PC-3 (cell line): ENCODE results near the gene ARHGEF17. TPM values are rescaled to one million over a fixed set of nuclear protein-coding genes. Genes with fewer than 3 reads are reported as not detected.

Source experiments
- ATAC-seq: fragments of 200-7000 bp; cut with Tn5 transposase; 2 replicates; pipeline ENCODE4 v1.9.1; 2020; ENCODE audit warnings: mild to moderate bottlenecking, moderate library complexity
- BruUV-seq: library from RNA; stranded (reverse); fragments of 400-500 nt; replicated peaks from 2 replicates; lab custom pipeline; 2021; lab: Mats Ljungman, UMichigan
- CTCF ChIA-PET: fragments of 300-600 bp; sonication (Branson Sonifier 250); formaldehyde crosslinking; loops from one replicate; lab custom pipeline; 2022; ENCODE audit warnings: antibody characterized with exemption; lab: Charles Lee
- POLR2A ChIA-PET: fragments of 300-600 bp; sonication (Branson Sonifier 250); formaldehyde crosslinking; loops from one replicate; lab custom pipeline; 2022; ENCODE audit warnings: antibody characterized with exemption; ENCODE audit not compliant: unreplicated experiment; lab: Charles Lee
- DNase-seq: peaks from one replicate; pipeline ENCODE4 v3.0.0-alpha.2; 2015
- H2AFZ ChIP-seq: fragments of 300-600 bp; sonication (generic); 2 replicates; pipeline ENCODE4 v1.6.0; 2016; ENCODE audit warnings: antibody characterized with exemption, low read length
- H3F3A ChIP-seq: fragments of 300-600 bp; sonication (generic); one replicate; pipeline ENCODE4 v1.6.0; 2017; ENCODE audit warnings: antibody characterized with exemption, low read length, control low read depth, mild to moderate bottlenecking; ENCODE audit not compliant: unreplicated experiment
- H3K27ac ChIP-seq: fragments of 300-600 bp; sonication (generic); 2 replicates; pipeline ENCODE4 v1.5.1; 2016; ENCODE audit warnings: mild to moderate bottlenecking, low read length
- H3K27me3 ChIP-seq: fragments of 300-600 bp; sonication (generic); 2 replicates; pipeline ENCODE4 v1.6.1; 2016; ENCODE audit warnings: low read length, mixed read lengths
- H3K36me3 ChIP-seq: fragments of 300-600 bp; sonication (generic); 2 replicates; pipeline ENCODE4 v1.6.1; 2016; ENCODE audit warnings: low read depth, mixed run types, low read length, mixed read lengths
- H3K4me1 ChIP-seq: fragments of 300-600 bp; sonication (generic); 2 replicates; pipeline ENCODE4 v1.5.1; 2016; ENCODE audit warnings: low read length; ENCODE audit not compliant: insufficient read depth
- H3K4me2 ChIP-seq: fragments of 300-600 bp; sonication (generic); 2 replicates; pipeline ENCODE4 v1.6.0; 2016; ENCODE audit warnings: low read length
- H3K4me3 ChIP-seq: fragments of 300-600 bp; sonication (generic); 2 replicates; pipeline ENCODE4 v1.5.1; 2016; ENCODE audit warnings: mild to moderate bottlenecking, low read length, mixed read lengths
- H3K79me2 ChIP-seq: fragments of 300-600 bp; sonication (generic); 2 replicates; pipeline ENCODE4 v1.6.1; 2017; ENCODE audit warnings: low read length, mixed read lengths
- H3K9ac ChIP-seq: fragments of 300-600 bp; sonication (generic); 2 replicates; pipeline ENCODE4 v1.6.0; 2016; ENCODE audit warnings: mild to moderate bottlenecking, low read length
- H3K9me2 ChIP-seq: fragments of 300-600 bp; sonication (generic); replicated peaks from 2 replicates; pipeline ENCODE4 v1.6.1; 2016; ENCODE audit warnings: mixed run types, low read length, mixed read lengths
- H3K9me3 ChIP-seq: fragments of 300-600 bp; sonication (generic); 2 replicates; pipeline ENCODE4 v1.6.1; 2016; ENCODE audit warnings: low read length, mixed read lengths
- H4K20me1 ChIP-seq: fragments of 300-600 bp; sonication (generic); 2 replicates; pipeline ENCODE4 v1.6.1; 2016; ENCODE audit warnings: low read length, mixed read lengths
- CTCF ChIP-seq: fragments of 300-600 bp; sonication (generic); conservative IDR thresholded peaks from 2 replicates; pipeline ENCODE4 v1.5.1; 2017; ENCODE audit warnings: antibody characterized with exemption, low read depth, mild to moderate bottlenecking, low read length
- EZH2 ChIP-seq: fragments of 300-600 bp; sonication (generic); IDR thresholded peaks from one replicate; pipeline ENCODE4 v1.6.1; 2017; ENCODE audit warnings: antibody characterized with exemption, mild to moderate bottlenecking, low read length; ENCODE audit not compliant: unreplicated experiment
- EZH2phosphoT487 ChIP-seq: fragments of 300-600 bp; sonication (generic); IDR thresholded peaks from 2 replicates; pipeline ENCODE4 v1.6.1; 2018; ENCODE audit warnings: mild to moderate bottlenecking, antibody characterized with exemption, low read length, borderline replicate concordance
- intact Hi-C: fragments of 100-400 bp; cut with micrococcal nuclease; formaldehyde crosslinking; loops from 2 replicates; pipeline ENCODE4 v1.9.0; 2023
- total RNA-seq: library from RNA; depleted of rRNA; stranded (reverse); fragments of >200 nt; gene quantifications from 2 replicates; pipeline ENCODE4 v1.2.3, GENCODE V29; 2014

The ARHGEF17 gene
- total RNA-seq, 1 experiment from 2014 or later: 6.2 TPM

GRCh38 chr11:73291781-73292524 lies 16.1 kb upstream of the ARHGEF17 start:
- H3K4me3 ChIP-seq: no peak overlapping the region
- H3K79me2 ChIP-seq: no peaks in the 10 kb centered on the region
- TF ChIP-seq CTCF: no peak
- TF ChIP-seq EZH2phosphoT487: no peak
- no peak for TF ChIP-seq EZH2
- peaks cover 21% of the 10 kb centered on the region for H3K4me1 ChIP-seq
- no TSS peak for BruUV-seq
- H3K9me2 ChIP-seq: no peaks in the 10 kb centered on the region
- H3K4me2 ChIP-seq: no peak overlapping the region
- no peak overlapping the region for H3K27ac ChIP-seq
- ChIA-PET POLR2A (no interaction called here), CTCF (no interaction called here)
- intact Hi-C loops: no loop called here
- no peaks in the 10 kb centered on the region for H3F3A ChIP-seq
- DNase-seq (no peak), ATAC-seq (no peak)
- H4K20me1 ChIP-seq: no peaks in the 10 kb centered on the region
- no peaks in the 10 kb centered on the region for H3K27me3 ChIP-seq
- H3K9me3 ChIP-seq: no peaks in the 10 kb centered on the region
- no peaks in the 10 kb centered on the region for H3K36me3 ChIP-seq
- no peak overlapping the region for H3K9ac ChIP-seq
- H2AFZ ChIP-seq: no peak overlapping the region

GRCh38 chr11:73292525-73292894 lies 15.6 kb upstream of the ARHGEF17 start:
- no peak overlapping the region for H3K9ac ChIP-seq
- no peaks in the 10 kb centered on the region for H3K27me3 ChIP-seq
- ATAC-seq: no peak
- H3K36me3 ChIP-seq: no peaks in the 10 kb centered on the region
- H3K9me2 ChIP-seq: no peaks in the 10 kb centered on the region
- H3K4me1 ChIP-seq: peaks cover 21% of the 10 kb centered on the region
- intact Hi-C loops: no loop called here
- H3K4me3 ChIP-seq: no peak overlapping the region
- no peak overlapping the region for H3K4me2 ChIP-seq
- H3K27ac ChIP-seq: no peak overlapping the region
- no peak overlapping the region for H2AFZ ChIP-seq
- ChIA-PET POLR2A (no interaction called here), CTCF (no interaction called here)
- H3K79me2 ChIP-seq: no peaks in the 10 kb centered on the region
- no peak for DNase-seq
- no peaks in the 10 kb centered on the region for H4K20me1 ChIP-seq
- no peaks in the 10 kb centered on the region for H3K9me3 ChIP-seq
- H3F3A ChIP-seq: no peaks in the 10 kb centered on the region
- no peak for TF ChIP-seq EZH2phosphoT487
- no peak for TF ChIP-seq EZH2
- no peak for TF ChIP-seq CTCF
- BruUV-seq: no TSS peak

GRCh38 chr11:73293356-73293936 lies 14.6 kb upstream of the ARHGEF17 start:
- Histone ChIP-seq H3K4me3 (no peak overlapping the region), H4K20me1 (no peaks in the 10 kb centered on the region), H3K27me3 (no peaks in the 10 kb centered on the region), H3K9me3 (no peaks in the 10 kb centered on the region), H3K4me1 (peaks cover 20% of the 10 kb centered on the region), H3F3A (no peaks in the 10 kb centered on the region), H3K9me2 (no peaks in the 10 kb centered on the region), H3K36me3 (no peaks in the 10 kb centered on the region), H3K9ac (no peak overlapping the region), H3K4me2 (no peak overlapping the region), H2AFZ (no peak overlapping the region), H3K27ac (no peak overlapping the region), H3K79me2 (no peaks in the 10 kb centered on the region)
- intact Hi-C loops: no loop called here
- TF ChIP-seq CTCF: no peak
- TF ChIP-seq EZH2: no peak
- no peak for TF ChIP-seq EZH2phosphoT487
- POLR2A ChIA-PET: no interaction called here
- CTCF ChIA-PET: no interaction called here
- ATAC-seq: no peak
- DNase-seq: no peak
- no TSS peak for BruUV-seq
